GM23338 (cell line): Measurements from ENCODE around the gene CCDC134.

Source experiments
- CREB1 ChIP-seq: fragments of 250-450 bp; sonication (Bioruptor Pico); IDR thresholded peaks from 2 replicates; pipeline ENCODE4 v1.5.0; 2020; ENCODE audit warnings: low read depth, mild to moderate bottlenecking, moderate library complexity
- ETS1 ChIP-seq: IDR thresholded peaks from 2 replicates; pipeline ENCODE4 v1.6.1; 2016; ENCODE audit warnings: antibody characterized with exemption
- EZH2 ChIP-seq: fragments of 200-600 bp; sonication (generic); IDR thresholded peaks from one replicate; pipeline ENCODE4 v1.8.0; 2017; ENCODE audit warnings: antibody characterized with exemption, mild to moderate bottlenecking, low read depth; ENCODE audit not compliant: unreplicated experiment
- EZH2phosphoT487 ChIP-seq: fragments of 200-600 bp; sonication (generic); IDR thresholded peaks from one replicate; pipeline ENCODE4 v1.8.1; 2018; ENCODE audit warnings: antibody characterized with exemption; ENCODE audit not compliant: unreplicated experiment
- NANOG ChIP-seq: IDR thresholded peaks from 2 replicates; pipeline ENCODE4 v1.6.1; 2016; ENCODE audit warnings: antibody characterized with exemption, borderline replicate concordance
- POLR2AphosphoS5 ChIP-seq: IDR thresholded peaks from 2 replicates; pipeline ENCODE4 v1.6.1; 2016; ENCODE audit warnings: antibody characterized with exemption, low read depth
- REST ChIP-seq: IDR thresholded peaks from one replicate; pipeline ENCODE4 v1.6.1; 2018; ENCODE audit warnings: antibody characterized with exemption; ENCODE audit not compliant: unreplicated experiment
- ZNF114 ChIP-seq: fragments of 250-450 bp; sonication (Bioruptor Pico); IDR thresholded peaks from 2 replicates; pipeline ENCODE4 v1.5.0; 2020; ENCODE audit warnings: mild to moderate bottlenecking, moderate library complexity
- TF ChIP-seq, protein P1 (sequence below), 2 experiments: fragments of 200-600 bp in 1 of 2; sonication (generic) in 1 of 2; conservative IDR thresholded peaks; 2 replicates each; pipeline versions ENCODE4 v1.5.1 to v1.6.1; 2016 to 2017; ENCODE audit warnings: antibody characterized with exemption in 2 of 2, low read depth in 2 of 2, mild to moderate bottlenecking in 2 of 2, moderate library complexity in 1 of 2

- TF ChIP-seq, protein P1, sequence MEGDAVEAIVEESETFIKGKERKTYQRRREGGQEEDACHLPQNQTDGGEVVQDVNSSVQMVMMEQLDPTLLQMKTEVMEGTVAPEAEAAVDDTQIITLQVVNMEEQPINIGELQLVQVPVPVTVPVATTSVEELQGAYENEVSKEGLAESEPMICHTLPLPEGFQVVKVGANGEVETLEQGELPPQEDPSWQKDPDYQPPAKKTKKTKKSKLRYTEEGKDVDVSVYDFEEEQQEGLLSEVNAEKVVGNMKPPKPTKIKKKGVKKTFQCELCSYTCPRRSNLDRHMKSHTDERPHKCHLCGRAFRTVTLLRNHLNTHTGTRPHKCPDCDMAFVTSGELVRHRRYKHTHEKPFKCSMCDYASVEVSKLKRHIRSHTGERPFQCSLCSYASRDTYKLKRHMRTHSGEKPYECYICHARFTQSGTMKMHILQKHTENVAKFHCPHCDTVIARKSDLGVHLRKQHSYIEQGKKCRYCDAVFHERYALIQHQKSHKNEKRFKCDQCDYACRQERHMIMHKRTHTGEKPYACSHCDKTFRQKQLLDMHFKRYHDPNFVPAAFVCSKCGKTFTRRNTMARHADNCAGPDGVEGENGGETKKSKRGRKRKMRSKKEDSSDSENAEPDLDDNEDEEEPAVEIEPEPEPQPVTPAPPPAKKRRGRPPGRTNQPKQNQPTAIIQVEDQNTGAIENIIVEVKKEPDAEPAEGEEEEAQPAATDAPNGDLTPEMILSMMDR (conservative IDR thresholded peaks at IDR 0.05; ENCODE audit: low read depth in 2 of 2) = no peak
- TF ChIP-seq NANOG = no peak
- TF ChIP-seq POLR2AphosphoS5 = no peak
- TF ChIP-seq EZH2phosphoT487 = no peak
- TF ChIP-seq EZH2 = no peak
- no peak for TF ChIP-seq REST
- no peak for TF ChIP-seq CREB1 (CRISPR knock-in tag)
- TF ChIP-seq ZNF114 (CRISPR knock-in tag) = no peak
- no peak for TF ChIP-seq ETS1
Measured at GRCh38 chr22:41793871-41794270, 6.6 kb upstream of the CCDC134 start.
